Measurements from ENCODE around the gene HJV.
A peak's percentile ranks its signal among the peaks of the same experiment; 100 is the strongest.

Gene HJV

GRCh38 chr1:146021050-146021445 is 487 bp downstream of the HJV start:
- Histone ChIP-seq H3K9me3 (ENCODE audit: control insufficient read depth in 1 of 2, low read length in 2 of 2) (no peaks in the 10 kb centered on the region), H3K27ac (ENCODE audit: low read depth, low read length) (no peak overlapping the region), H3K9ac (ENCODE audit: low read depth in 1 of 2, low read length in 2 of 2) (no peak overlapping the region), H3K36me3 (ENCODE audit: control insufficient read depth in 1 of 2, insufficient read depth in 2 of 2, low read length in 2 of 2) (no peaks in the 10 kb centered on the region), H3K4me1 (ENCODE audit: control insufficient read depth in 1 of 2, insufficient read depth in 2 of 2, low read length in 2 of 2) (peaks cover 0 to 4% of the 10 kb centered on the region in 2 donors), H3K27me3 (ENCODE audit: control insufficient read depth in 1 of 2, insufficient read depth in 2 of 2, low read length in 2 of 2) (peaks cover 24 to 40% of the 10 kb centered on the region in 2 donors), H3K4me3 (ENCODE audit: low read depth in 1 of 2, low read length in 2 of 2) (no peak overlapping the region)

DNA sequence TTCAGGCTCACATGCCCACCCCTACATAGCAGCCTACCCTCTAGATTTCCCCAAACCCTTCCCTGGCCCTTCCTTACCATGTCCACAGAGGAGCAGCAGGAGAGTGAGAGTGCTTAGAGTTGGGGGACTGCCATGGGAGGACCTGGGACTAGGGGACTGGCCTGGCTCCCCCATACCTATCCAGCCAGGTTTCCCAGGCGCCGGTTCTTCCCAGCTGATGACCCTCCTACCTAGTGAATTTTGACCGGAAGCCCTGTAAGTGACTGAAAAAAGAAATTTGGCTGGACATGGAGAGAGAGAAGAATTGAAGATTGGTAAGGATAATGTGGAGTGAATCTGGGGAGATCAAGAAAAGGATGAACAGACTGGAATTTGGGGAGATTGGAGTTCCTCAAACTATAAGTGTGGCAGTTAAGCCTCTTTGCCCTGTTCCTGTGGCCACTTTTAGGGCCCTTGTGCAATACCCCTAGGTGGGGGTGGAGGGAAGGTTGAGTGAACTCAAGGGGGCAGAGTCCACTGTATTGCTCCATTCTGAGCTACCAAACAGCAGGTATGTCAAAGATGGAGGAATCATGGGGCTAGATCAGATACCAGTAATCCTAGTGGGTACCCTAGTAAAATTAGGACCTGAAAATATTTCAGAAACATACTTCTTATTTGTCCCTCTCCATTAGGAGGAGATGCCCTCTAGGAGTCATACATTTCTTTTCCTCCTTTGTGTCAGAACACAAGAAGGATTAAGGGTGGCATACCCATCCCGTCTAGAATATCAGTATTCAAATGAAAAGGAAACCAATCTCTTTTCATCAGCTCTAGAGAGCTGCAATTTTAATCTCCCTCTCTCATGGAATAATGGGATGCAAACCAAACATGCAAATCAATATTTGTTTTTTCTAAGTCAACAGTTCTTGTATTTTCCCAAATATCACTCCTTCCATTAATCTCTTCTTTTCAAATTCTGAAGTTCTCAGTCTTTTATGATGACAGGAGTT is 1.2 kb downstream of the HJV start:
- Histone ChIP-seq H3K4me1 (ENCODE audit: control insufficient read depth in 1 of 2, insufficient read depth in 2 of 2, low read length in 2 of 2) (peaks cover 0 to 4% of the 10 kb centered on the region in 2 donors), H3K9ac (ENCODE audit: low read depth in 1 of 2, low read length in 2 of 2) (no peak overlapping the region), H3K27ac (ENCODE audit: low read depth, low read length) (no peak overlapping the region), H3K4me3 (ENCODE audit: low read depth in 1 of 2, low read length in 2 of 2) (no peak overlapping the region), H3K36me3 (ENCODE audit: control insufficient read depth in 1 of 2, insufficient read depth in 2 of 2, low read length in 2 of 2) (no peaks in the 10 kb centered on the region), H3K27me3 (ENCODE audit: control insufficient read depth in 1 of 2, insufficient read depth in 2 of 2, low read length in 2 of 2) (peaks cover 24 to 40% of the 10 kb centered on the region in 2 donors), H3K9me3 (ENCODE audit: control insufficient read depth in 1 of 2, low read length in 2 of 2) (no peaks in the 10 kb centered on the region)

- Histone ChIP-seq H3K4me3 (ENCODE audit: low read depth in 1 of 2, low read length in 2 of 2) (peak overlapping the region in 1 of 2 donors; percentile 13), H3K27me3 (ENCODE audit: control insufficient read depth in 1 of 2, insufficient read depth in 2 of 2, low read length in 2 of 2) (peaks cover 24 to 44% of the 10 kb centered on the region in 2 donors), H3K4me1 (ENCODE audit: control insufficient read depth in 1 of 2, insufficient read depth in 2 of 2, low read length in 2 of 2) (peaks cover 0 to 4% of the 10 kb centered on the region in 2 donors), H3K27ac (ENCODE audit: low read depth, low read length) (no peak overlapping the region), H3K9me3 (ENCODE audit: control insufficient read depth in 1 of 2, low read length in 2 of 2) (no peaks in the 10 kb centered on the region), H3K36me3 (ENCODE audit: control insufficient read depth in 1 of 2, insufficient read depth in 2 of 2, low read length in 2 of 2) (no peaks in the 10 kb centered on the region), H3K9ac (ENCODE audit: low read depth in 1 of 2, low read length in 2 of 2) (no peak overlapping the region)
These were observed 2.1 kb downstream of the HJV start for GRCh38 chr1:146019231-146020057.

DNA sequence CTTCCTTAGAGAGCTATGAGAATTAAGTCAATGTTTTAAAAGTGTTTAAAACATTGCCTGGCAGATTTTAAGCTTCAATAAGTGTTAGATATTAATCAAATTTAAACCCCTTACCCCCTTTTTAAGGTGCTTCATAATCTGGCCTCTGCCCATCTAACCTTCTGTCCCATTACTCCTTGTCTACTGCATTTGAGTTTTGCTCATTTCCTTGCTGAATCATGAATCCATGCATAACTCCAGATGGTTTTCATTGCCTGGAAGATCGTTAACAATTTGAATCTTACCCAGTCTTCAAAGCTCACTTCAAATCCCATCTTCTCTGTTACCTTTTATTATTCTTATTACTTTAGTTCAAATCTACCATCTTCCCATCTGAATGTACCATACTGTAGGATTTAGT is 4.6 kb downstream of the HJV start:
- Histone ChIP-seq H3K36me3 (ENCODE audit: control insufficient read depth in 1 of 2, insufficient read depth in 2 of 2, low read length in 2 of 2) (no peaks in the 10 kb centered on the region), H3K27ac (ENCODE audit: low read depth, low read length) (no peak overlapping the region), H3K27me3 (ENCODE audit: control insufficient read depth in 1 of 2, insufficient read depth in 2 of 2, low read length in 2 of 2) (peaks cover 24 to 44% of the 10 kb centered on the region in 2 donors), H3K4me3 (ENCODE audit: low read depth in 1 of 2, low read length in 2 of 2) (no peak overlapping the region), H3K4me1 (ENCODE audit: control insufficient read depth in 1 of 2, insufficient read depth in 2 of 2, low read length in 2 of 2) (peaks cover 0 to 4% of the 10 kb centered on the region in 2 donors), H3K9me3 (ENCODE audit: control insufficient read depth in 1 of 2, low read length in 2 of 2) (no peaks in the 10 kb centered on the region), H3K9ac (ENCODE audit: low read depth in 1 of 2, low read length in 2 of 2) (no peak overlapping the region)

- H3K27me3 ChIP-seq (ENCODE audit: control insufficient read depth in 1 of 2, insufficient read depth in 2 of 2, low read length in 2 of 2), result peaks cover 8 to 18% of the 10 kb centered on the region in 2 donors
- H3K9ac ChIP-seq (ENCODE audit: low read depth in 1 of 2, low read length in 2 of 2), result no peak overlapping the region
These were observed 8.0 kb downstream of the HJV start for GRCh38 chr1:146013559-146013922.

GRCh38 chr1:146012703-146013558 is 8.6 kb downstream of the HJV start:
- H3K9me3 ChIP-seq (ENCODE audit: control insufficient read depth in 1 of 2, low read length in 2 of 2), result no peaks in the 10 kb centered on the region
- no peak overlapping the region for H3K27ac ChIP-seq (ENCODE audit: low read depth, low read length)
- peaks cover 3 to 12% of the 10 kb centered on the region in 2 donors for H3K27me3 ChIP-seq (ENCODE audit: control insufficient read depth in 1 of 2, insufficient read depth in 2 of 2, low read length in 2 of 2)
- no peak overlapping the region for H3K9ac ChIP-seq (ENCODE audit: low read depth in 1 of 2, low read length in 2 of 2)
- H3K4me1 ChIP-seq (ENCODE audit: control insufficient read depth in 1 of 2, insufficient read depth in 2 of 2, low read length in 2 of 2), result no peaks in the 10 kb centered on the region
- no peaks in the 10 kb centered on the region for H3K36me3 ChIP-seq (ENCODE audit: control insufficient read depth in 1 of 2, insufficient read depth in 2 of 2, low read length in 2 of 2)
- H3K4me3 ChIP-seq (ENCODE audit: low read depth in 1 of 2, low read length in 2 of 2), result no peak overlapping the region

More at GRCh38 chr1:146013559-146013922, 8.0 kb downstream of the HJV start:
- Histone ChIP-seq H3K36me3 (ENCODE audit: control insufficient read depth in 1 of 2, insufficient read depth in 2 of 2, low read length in 2 of 2) (no peaks in the 10 kb centered on the region), H3K27ac (ENCODE audit: low read depth, low read length) (no peak overlapping the region), H3K4me3 (ENCODE audit: low read depth in 1 of 2, low read length in 2 of 2) (no peak overlapping the region), H3K4me1 (ENCODE audit: control insufficient read depth in 1 of 2, insufficient read depth in 2 of 2, low read length in 2 of 2) (no peaks in the 10 kb centered on the region), H3K9me3 (ENCODE audit: control insufficient read depth in 1 of 2, low read length in 2 of 2) (no peaks in the 10 kb centered on the region)

GRCh38 chr1:146010126-146010738 is 11.3 kb downstream of the HJV start:
- Histone ChIP-seq H3K4me3 (ENCODE audit: low read depth in 1 of 2, low read length in 2 of 2) (no peak overlapping the region), H3K4me1 (ENCODE audit: control insufficient read depth in 1 of 2, insufficient read depth in 2 of 2, low read length in 2 of 2) (no peaks in the 10 kb centered on the region), H3K27ac (ENCODE audit: low read depth, low read length) (no peak overlapping the region), H3K9ac (ENCODE audit: low read depth in 1 of 2, low read length in 2 of 2) (no peak overlapping the region), H3K36me3 (ENCODE audit: control insufficient read depth in 1 of 2, insufficient read depth in 2 of 2, low read length in 2 of 2) (no peaks in the 10 kb centered on the region), H3K9me3 (ENCODE audit: control insufficient read depth in 1 of 2, low read length in 2 of 2) (no peaks in the 10 kb centered on the region), H3K27me3 (ENCODE audit: control insufficient read depth in 1 of 2, insufficient read depth in 2 of 2, low read length in 2 of 2) (peaks cover 0 to 4% of the 10 kb centered on the region in 2 donors)

GRCh38 chr1:146007489-146008133 is 13.9 kb downstream of the HJV start:
- Histone ChIP-seq H3K36me3 (ENCODE audit: control insufficient read depth in 1 of 2, insufficient read depth in 2 of 2, low read length in 2 of 2) (no peaks in the 10 kb centered on the region), H3K9ac (ENCODE audit: low read depth in 1 of 2, low read length in 2 of 2) (no peak overlapping the region), H3K9me3 (ENCODE audit: control insufficient read depth in 1 of 2, low read length in 2 of 2) (no peaks in the 10 kb centered on the region), H3K4me1 (ENCODE audit: control insufficient read depth in 1 of 2, insufficient read depth in 2 of 2, low read length in 2 of 2) (no peaks in the 10 kb centered on the region), H3K27ac (ENCODE audit: low read depth, low read length) (peak overlapping the region; percentile 47), H3K4me3 (ENCODE audit: low read depth in 1 of 2, low read length in 2 of 2) (no peak overlapping the region), H3K27me3 (ENCODE audit: control insufficient read depth in 1 of 2, insufficient read depth in 2 of 2, low read length in 2 of 2) (no peaks in the 10 kb centered on the region)

DNA sequence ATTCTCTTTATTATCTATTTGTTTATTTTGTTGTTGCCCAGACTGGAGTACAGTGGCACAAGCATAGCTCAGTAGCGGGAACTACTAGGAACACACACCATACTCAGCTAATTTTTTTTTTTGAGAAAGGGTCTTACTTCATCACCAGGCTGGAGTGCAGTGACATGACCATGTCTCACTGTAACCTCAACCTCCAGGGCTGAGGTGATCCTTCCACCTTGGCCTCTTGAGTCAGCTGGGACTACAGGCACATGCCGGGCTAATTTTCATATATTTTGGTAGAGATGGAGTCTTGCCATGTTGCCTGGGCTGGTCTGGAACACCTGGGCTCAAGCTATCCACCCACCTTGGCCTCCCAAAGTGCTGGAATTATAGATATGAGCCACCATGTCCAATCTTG is 19.8 kb downstream of the HJV start:
- Histone ChIP-seq H3K4me1 (ENCODE audit: control insufficient read depth in 1 of 2, insufficient read depth in 2 of 2, low read length in 2 of 2) (peaks cover 23 to 24% of the 10 kb centered on the region in 2 donors), H3K27me3 (ENCODE audit: control insufficient read depth in 1 of 2, insufficient read depth in 2 of 2, low read length in 2 of 2) (no peaks in the 10 kb centered on the region), H3K9ac (ENCODE audit: low read depth in 1 of 2, low read length in 2 of 2) (no peak overlapping the region), H3K27ac (ENCODE audit: low read depth, low read length) (no peak overlapping the region), H3K9me3 (ENCODE audit: control insufficient read depth in 1 of 2, low read length in 2 of 2) (no peaks in the 10 kb centered on the region), H3K4me3 (ENCODE audit: low read depth in 1 of 2, low read length in 2 of 2) (no peak overlapping the region), H3K36me3 (ENCODE audit: control insufficient read depth in 1 of 2, insufficient read depth in 2 of 2, low read length in 2 of 2) (no peaks in the 10 kb centered on the region)

Measured in duodenal mucosa (tissue), 2 donors.